OCI-LY1 (cell line): Measurements from ENCODE around the gene PNPLA8.

Experiments
- EZH2 ChIP-seq: fragments of 200-600 bp; sonication (generic), shearing (Covaris generic); IDR thresholded peaks from 2 replicates; pipeline ENCODE4 v1.8.0; 2017; ENCODE audit warnings: borderline replicate concordance, mixed run types, mild to moderate bottlenecking, antibody characterized with exemption, low read length, moderate library complexity, mixed read lengths
- TF ChIP-seq, protein P1 (sequence below): fragments of 200-600 bp; sonication (generic), shearing (Covaris generic); IDR thresholded peaks from 2 replicates; pipeline ENCODE4 v1.5.1; 2017; ENCODE audit warnings: mild to moderate bottlenecking, antibody characterized with exemption, low read length, moderate library complexity, mixed read lengths

DNA sequence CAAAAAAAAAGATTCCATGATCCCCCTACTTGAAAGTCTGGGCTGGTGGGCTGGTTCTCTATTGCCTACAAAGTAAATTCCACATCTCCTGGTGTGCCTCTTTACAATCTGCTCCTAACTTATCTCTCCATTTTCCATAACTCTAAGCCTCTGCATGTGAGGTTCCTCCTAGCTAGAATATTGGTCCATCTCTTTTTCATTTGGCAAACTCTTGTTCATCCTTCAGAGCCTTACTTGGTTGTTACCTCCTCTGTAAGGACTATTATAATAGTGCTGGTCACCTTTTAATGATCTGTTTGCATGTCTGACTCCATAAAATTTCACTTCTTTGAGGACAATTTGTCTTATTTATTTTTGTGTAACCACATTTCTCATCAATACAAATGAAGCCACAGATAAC is 68.1 kb downstream of the PNPLA8 start:
- TF ChIP-seq, protein P1, sequence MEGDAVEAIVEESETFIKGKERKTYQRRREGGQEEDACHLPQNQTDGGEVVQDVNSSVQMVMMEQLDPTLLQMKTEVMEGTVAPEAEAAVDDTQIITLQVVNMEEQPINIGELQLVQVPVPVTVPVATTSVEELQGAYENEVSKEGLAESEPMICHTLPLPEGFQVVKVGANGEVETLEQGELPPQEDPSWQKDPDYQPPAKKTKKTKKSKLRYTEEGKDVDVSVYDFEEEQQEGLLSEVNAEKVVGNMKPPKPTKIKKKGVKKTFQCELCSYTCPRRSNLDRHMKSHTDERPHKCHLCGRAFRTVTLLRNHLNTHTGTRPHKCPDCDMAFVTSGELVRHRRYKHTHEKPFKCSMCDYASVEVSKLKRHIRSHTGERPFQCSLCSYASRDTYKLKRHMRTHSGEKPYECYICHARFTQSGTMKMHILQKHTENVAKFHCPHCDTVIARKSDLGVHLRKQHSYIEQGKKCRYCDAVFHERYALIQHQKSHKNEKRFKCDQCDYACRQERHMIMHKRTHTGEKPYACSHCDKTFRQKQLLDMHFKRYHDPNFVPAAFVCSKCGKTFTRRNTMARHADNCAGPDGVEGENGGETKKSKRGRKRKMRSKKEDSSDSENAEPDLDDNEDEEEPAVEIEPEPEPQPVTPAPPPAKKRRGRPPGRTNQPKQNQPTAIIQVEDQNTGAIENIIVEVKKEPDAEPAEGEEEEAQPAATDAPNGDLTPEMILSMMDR: no peak
- TF ChIP-seq EZH2: no peak
